GM12878 (cell line): ENCODE measurements around the gene ATP2C2.

Experiments used
- CTCF ChIP-seq, 3 experiments: IDR thresholded peaks in 2 of 3; conservative IDR thresholded peaks in 1 of 3; 2 replicates each; pipeline ENCODE4 v1.5.1; 2011; ENCODE audit warnings: low read depth in 3 of 3, low read length in 3 of 3, mild to moderate bottlenecking in 3 of 3, control low read depth in 2 of 3, moderate library complexity in 2 of 3, inconsistent platforms in 1 of 3, mixed read lengths in 1 of 3; ENCODE audit not compliant: control insufficient read depth in 2 of 3, insufficient read depth in 1 of 3; ENCODE audit errors: extremely low read depth in 1 of 3
- NBN ChIP-seq: fragments of 450-650 bp; IDR thresholded peaks from 2 replicates; pipeline ENCODE4 v1.6.1; 2016
- POLR2AphosphoS5 ChIP-seq: IDR thresholded peaks from 2 replicates; pipeline ENCODE4 v1.6.1; 2011; ENCODE audit warnings: mild to moderate bottlenecking, low read length, inconsistent platforms
- SUZ12 ChIP-seq: fragments of 200-600 bp; sonication (generic); IDR thresholded peaks from one replicate; pipeline ENCODE4 v1.6.1; 2018; ENCODE audit warnings: antibody characterized with exemption, mild to moderate bottlenecking; ENCODE audit not compliant: unreplicated experiment
- TF ChIP-seq, protein P1 (sequence below): fragments of 150-350 bp; IDR thresholded peaks from 2 replicates; pipeline ENCODE4 v1.6.1; 2016; ENCODE audit warnings: low read depth, low read length

GRCh38 chr16:84454611-84455010 is 86.3 kb downstream of the ATP2C2 start:
- no peak for TF ChIP-seq CTCF (IDR thresholded peaks at IDR 0.05 in 2 of 3, conservative IDR thresholded peaks at IDR 0.05 in 1 of 3; ENCODE audit: control insufficient read depth in 2 of 3, extremely low read depth in 1 of 3, insufficient read depth in 1 of 3, low read depth in 3 of 3, low read length in 3 of 3)
- TF ChIP-seq, protein P1, sequence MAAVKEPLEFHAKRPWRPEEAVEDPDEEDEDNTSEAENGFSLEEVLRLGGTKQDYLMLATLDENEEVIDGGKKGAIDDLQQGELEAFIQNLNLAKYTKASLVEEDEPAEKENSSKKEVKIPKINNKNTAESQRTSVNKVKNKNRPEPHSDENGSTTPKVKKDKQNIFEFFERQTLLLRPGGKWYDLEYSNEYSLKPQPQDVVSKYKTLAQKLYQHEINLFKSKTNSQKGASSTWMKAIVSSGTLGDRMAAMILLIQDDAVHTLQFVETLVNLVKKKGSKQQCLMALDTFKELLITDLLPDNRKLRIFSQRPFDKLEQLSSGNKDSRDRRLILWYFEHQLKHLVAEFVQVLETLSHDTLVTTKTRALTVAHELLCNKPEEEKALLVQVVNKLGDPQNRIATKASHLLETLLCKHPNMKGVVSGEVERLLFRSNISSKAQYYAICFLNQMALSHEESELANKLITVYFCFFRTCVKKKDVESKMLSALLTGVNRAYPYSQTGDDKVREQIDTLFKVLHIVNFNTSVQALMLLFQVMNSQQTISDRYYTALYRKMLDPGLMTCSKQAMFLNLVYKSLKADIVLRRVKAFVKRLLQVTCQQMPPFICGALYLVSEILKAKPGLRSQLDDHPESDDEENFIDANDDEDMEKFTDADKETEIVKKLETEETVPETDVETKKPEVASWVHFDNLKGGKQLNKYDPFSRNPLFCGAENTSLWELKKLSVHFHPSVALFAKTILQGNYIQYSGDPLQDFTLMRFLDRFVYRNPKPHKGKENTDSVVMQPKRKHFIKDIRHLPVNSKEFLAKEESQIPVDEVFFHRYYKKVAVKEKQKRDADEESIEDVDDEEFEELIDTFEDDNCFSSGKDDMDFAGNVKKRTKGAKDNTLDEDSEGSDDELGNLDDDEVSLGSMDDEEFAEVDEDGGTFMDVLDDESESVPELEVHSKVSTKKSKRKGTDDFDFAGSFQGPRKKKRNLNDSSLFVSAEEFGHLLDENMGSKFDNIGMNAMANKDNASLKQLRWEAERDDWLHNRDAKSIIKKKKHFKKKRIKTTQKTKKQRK = no peak
- no peak for TF ChIP-seq SUZ12
- no peak for TF ChIP-seq NBN
- TF ChIP-seq POLR2AphosphoS5 = no peak
